KMS-11 (cell line): ENCODE measurements around the gene ALG6.

Source experiments
- H2AFZ ChIP-seq: fragments of 200-600 bp; sonication (generic); 2 replicates; pipeline ENCODE4 v1.6.1; 2016; ENCODE audit warnings: antibody characterized with exemption, mixed run types, low read depth
- H3K27ac ChIP-seq: fragments of 200-600 bp; sonication (generic); 2 replicates; pipeline ENCODE4 v1.6.1; 2016; ENCODE audit warnings: mild to moderate bottlenecking, mixed run types
- H3K27me3 ChIP-seq: fragments of 200-600 bp; sonication (generic); 2 replicates; pipeline ENCODE4 v1.6.1; 2017; ENCODE audit warnings: mild to moderate bottlenecking, low read depth, mixed run types, moderate library complexity; ENCODE audit not compliant: insufficient read depth
- H3K36me3 ChIP-seq: fragments of 200-600 bp; sonication (generic); 2 replicates; pipeline ENCODE4 v1.6.1; 2017; ENCODE audit warnings: mild to moderate bottlenecking, mixed run types; ENCODE audit not compliant: insufficient read depth
- H3K4me1 ChIP-seq: fragments of 200-600 bp; sonication (generic); 2 replicates; pipeline ENCODE4 v1.6.1; 2016; ENCODE audit warnings: mild to moderate bottlenecking, low read depth, mixed run types; ENCODE audit not compliant: poor library complexity, severe bottlenecking
- H3K4me2 ChIP-seq: fragments of 200-600 bp; sonication (generic); 2 replicates; pipeline ENCODE4 v1.7.0; 2016; ENCODE audit warnings: mild to moderate bottlenecking, mixed run types
- H3K4me3 ChIP-seq: fragments of 200-600 bp; sonication (generic); IDR thresholded peaks from 2 replicates; pipeline ENCODE4 v1.6.1; 2017; ENCODE audit warnings: low read depth, low read length, mixed read lengths; ENCODE audit not compliant: insufficient read depth
- H3K79me2 ChIP-seq: fragments of 200-600 bp; sonication (generic); 2 replicates; pipeline ENCODE4 v1.6.1; 2016; ENCODE audit warnings: low read depth, mixed run types; ENCODE audit not compliant: insufficient read depth
- H3K9ac ChIP-seq: fragments of 200-600 bp; sonication (generic); 2 replicates; pipeline ENCODE4 v1.6.1; 2016; ENCODE audit warnings: mild to moderate bottlenecking, mixed run types
- H4K20me1 ChIP-seq: fragments of 200-600 bp; sonication (generic); 2 replicates; pipeline ENCODE4 v1.6.1; 2016; ENCODE audit warnings: mild to moderate bottlenecking, mixed run types; ENCODE audit not compliant: insufficient read depth
- TF ChIP-seq, protein P1 (sequence below): fragments of 200-600 bp; sonication (generic); conservative IDR thresholded peaks from 2 replicates; pipeline ENCODE4 v1.6.1; 2017; ENCODE audit warnings: low read depth, mild to moderate bottlenecking, antibody characterized with exemption, low read length, moderate library complexity, mixed read lengths

The ALG6 gene

DNA sequence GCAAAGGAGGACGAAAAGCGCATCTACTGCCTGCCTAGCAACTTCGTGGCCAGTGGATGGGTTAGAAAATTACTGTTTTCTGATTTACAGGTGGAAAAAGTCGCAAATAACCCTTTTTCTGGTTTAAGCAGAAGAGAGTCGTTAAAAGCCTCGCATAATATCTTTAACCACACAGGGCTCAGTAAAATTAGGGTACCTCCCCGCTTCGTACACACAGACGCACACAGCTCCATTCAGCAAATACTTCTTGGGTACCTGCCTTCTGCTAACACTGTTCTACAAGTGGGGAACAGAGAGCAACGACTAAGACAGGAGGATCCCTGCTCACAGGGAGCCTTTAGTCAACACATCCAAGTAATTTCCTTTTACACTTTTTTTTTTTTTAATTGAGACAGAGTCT lies 704 bp downstream of the ALG6 start:
- peak overlapping the region; percentile 88 for H3K9ac ChIP-seq
- H3K4me3 ChIP-seq = peak overlapping the region; percentile 51
- H3K79me2 ChIP-seq = no peaks in the 10 kb centered on the region
- H3K4me2 ChIP-seq = peak overlapping the region; percentile 71
- H3K27ac ChIP-seq = peak overlapping the region; percentile 69
- no peaks in the 10 kb centered on the region for H4K20me1 ChIP-seq
- H3K4me1 ChIP-seq = peaks cover 14% of the 10 kb centered on the region
- no peaks in the 10 kb centered on the region for H3K36me3 ChIP-seq
- H2AFZ ChIP-seq = peak overlapping the region; percentile 99
- TF ChIP-seq, protein P1, sequence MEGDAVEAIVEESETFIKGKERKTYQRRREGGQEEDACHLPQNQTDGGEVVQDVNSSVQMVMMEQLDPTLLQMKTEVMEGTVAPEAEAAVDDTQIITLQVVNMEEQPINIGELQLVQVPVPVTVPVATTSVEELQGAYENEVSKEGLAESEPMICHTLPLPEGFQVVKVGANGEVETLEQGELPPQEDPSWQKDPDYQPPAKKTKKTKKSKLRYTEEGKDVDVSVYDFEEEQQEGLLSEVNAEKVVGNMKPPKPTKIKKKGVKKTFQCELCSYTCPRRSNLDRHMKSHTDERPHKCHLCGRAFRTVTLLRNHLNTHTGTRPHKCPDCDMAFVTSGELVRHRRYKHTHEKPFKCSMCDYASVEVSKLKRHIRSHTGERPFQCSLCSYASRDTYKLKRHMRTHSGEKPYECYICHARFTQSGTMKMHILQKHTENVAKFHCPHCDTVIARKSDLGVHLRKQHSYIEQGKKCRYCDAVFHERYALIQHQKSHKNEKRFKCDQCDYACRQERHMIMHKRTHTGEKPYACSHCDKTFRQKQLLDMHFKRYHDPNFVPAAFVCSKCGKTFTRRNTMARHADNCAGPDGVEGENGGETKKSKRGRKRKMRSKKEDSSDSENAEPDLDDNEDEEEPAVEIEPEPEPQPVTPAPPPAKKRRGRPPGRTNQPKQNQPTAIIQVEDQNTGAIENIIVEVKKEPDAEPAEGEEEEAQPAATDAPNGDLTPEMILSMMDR = no peak
- H3K27me3 ChIP-seq = no peaks in the 10 kb centered on the region

DNA sequence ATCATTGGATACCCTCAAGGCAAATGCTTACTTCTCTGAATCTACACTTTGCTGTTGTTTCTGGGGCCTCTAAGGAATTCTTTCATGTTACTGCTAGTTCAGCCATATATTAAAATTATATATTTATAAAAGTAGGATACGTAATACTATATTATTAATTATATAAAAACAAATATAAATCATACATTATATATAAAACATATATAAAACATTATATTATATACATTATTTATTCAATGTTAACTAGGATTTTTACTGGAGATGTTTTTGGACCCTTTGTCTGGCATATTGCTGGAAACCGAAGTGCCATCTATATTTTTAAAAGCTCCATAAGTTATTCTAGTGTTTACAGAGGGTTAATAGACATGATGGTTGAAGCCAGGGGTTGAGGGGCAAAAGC lies 12.2 kb downstream of the ALG6 start:
- TF ChIP-seq, protein P1 = no peak
- Histone ChIP-seq H3K36me3 (no peaks in the 10 kb centered on the region), H3K27me3 (no peaks in the 10 kb centered on the region), H2AFZ (no peak overlapping the region), H3K4me2 (no peak overlapping the region), H3K79me2 (no peaks in the 10 kb centered on the region), H4K20me1 (no peaks in the 10 kb centered on the region), H3K4me3 (no peak overlapping the region), H3K4me1 (no peaks in the 10 kb centered on the region), H3K27ac (no peak overlapping the region), H3K9ac (no peak overlapping the region)

DNA sequence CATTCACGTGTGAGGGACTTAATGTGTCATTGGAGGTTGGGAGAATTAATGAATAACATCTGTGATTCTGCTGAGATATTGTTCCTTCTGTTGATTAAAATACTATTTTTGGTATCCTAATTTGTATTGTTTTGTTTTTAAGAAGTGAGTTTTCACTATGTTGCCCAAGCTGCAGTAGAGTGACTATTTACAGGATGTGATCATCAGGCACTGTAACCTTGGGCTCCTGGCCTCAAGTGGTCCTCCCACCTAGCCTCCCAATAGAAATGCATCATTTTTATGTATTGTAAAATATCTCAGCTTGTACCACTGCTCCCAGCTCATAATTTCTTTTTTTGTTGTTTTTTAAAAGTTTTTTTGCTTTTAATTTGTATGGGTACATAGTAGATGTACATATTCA lies 14.3 kb downstream of the ALG6 start:
- H3K36me3 ChIP-seq = no peaks in the 10 kb centered on the region
- H3K79me2 ChIP-seq = no peaks in the 10 kb centered on the region

DNA sequence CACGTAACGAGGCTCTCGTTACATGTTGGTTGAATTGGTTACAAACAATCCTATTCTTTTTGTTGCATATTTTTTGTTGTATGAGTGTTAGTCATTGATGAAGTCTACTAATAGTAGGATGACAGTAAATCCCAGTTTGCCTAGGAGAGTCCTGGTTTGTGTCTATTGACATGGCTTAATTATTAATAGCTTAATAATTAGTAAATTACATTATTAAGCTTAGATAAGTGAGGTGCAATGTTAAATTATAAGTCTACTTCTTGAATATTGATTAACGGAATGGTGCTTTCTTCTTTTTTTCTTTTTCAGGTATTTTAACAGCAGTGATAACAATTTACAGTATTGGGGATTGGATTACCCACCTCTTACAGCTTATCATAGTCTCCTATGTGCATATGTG lies 34.5 kb downstream of the ALG6 start:
- H3K27me3 ChIP-seq = no peaks in the 10 kb centered on the region
- H2AFZ ChIP-seq = no peak overlapping the region
- H3K9ac ChIP-seq = no peak overlapping the region
- H3K27ac ChIP-seq = no peak overlapping the region
- TF ChIP-seq, protein P1 = no peak
- no peak overlapping the region for H3K4me2 ChIP-seq
- no peaks in the 10 kb centered on the region for H4K20me1 ChIP-seq
- H3K4me1 ChIP-seq = peaks cover 3% of the 10 kb centered on the region
- H3K79me2 ChIP-seq = no peaks in the 10 kb centered on the region
- H3K36me3 ChIP-seq = no peaks in the 10 kb centered on the region
- H3K4me3 ChIP-seq = no peak overlapping the region

More for the DNA sequence above, 14.3 kb downstream of the ALG6 start:
- Histone ChIP-seq H3K4me1 (no peaks in the 10 kb centered on the region), H3K27me3 (no peaks in the 10 kb centered on the region), H3K4me3 (no peak overlapping the region), H3K4me2 (no peak overlapping the region), H3K9ac (no peak overlapping the region), H3K27ac (no peak overlapping the region), H2AFZ (no peak overlapping the region), H4K20me1 (no peaks in the 10 kb centered on the region)
- TF ChIP-seq, protein P1 = no peak

DNA sequence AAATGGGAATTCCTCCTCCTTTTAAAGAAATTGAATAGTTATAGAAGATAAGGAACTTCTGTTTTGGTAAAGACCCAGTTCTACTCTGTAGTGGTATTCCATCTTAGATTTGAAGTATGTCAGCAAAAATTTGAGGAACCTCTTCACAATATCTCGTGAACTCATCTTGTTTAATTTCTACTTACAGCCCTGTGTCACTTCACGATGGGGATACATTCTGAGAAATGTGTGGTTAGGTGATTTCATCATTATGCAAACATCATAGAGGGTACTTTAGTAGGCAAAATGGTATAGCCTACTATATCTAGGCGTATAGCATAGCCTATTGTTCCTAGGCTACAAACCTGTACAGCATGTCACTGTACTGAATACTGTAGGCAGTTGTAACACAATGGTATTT lies 36.0 kb downstream of the ALG6 start:
- Histone ChIP-seq H4K20me1 (no peaks in the 10 kb centered on the region), H3K79me2 (no peaks in the 10 kb centered on the region), H3K27me3 (no peaks in the 10 kb centered on the region), H3K27ac (no peak overlapping the region), H3K4me3 (no peak overlapping the region), H3K4me1 (peaks cover 3% of the 10 kb centered on the region), H3K9ac (no peak overlapping the region), H3K36me3 (no peaks in the 10 kb centered on the region), H3K4me2 (no peak overlapping the region), H2AFZ (no peak overlapping the region)
- TF ChIP-seq, protein P1 = no peak
